ENCODE data around the gene VPS8.

VPS8 gene

GRCh38 chr3:185058796-185059195 lies 246.8 kb downstream of the VPS8 start:
- DNase-seq (ENCODE audit: low read depth), result no peak

DNA sequence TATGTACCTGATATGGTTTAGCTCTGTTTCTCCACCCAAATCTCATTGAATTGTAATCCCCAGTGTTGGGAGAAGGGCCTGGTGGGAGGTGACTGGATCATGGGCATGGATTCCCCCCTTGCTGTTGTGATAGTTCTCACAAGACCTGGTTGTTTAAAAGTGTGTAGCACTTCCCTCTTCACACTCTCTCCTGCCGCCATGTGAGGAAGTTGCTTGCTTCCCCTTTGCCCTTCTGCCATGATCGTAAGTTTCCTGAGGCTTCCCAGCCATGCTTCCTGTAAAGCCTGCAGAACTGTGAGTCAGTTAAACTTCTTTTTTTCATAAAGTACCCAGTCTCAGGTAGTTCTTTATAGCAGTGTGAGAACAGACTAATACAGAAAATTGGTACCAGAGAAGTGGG lies 247.8 kb downstream of the VPS8 start:
- no peak for DNase-seq (ENCODE audit: low read depth)

GRCh38 chr3:185060655-185061054 lies 248.7 kb downstream of the VPS8 start:
- DNase-seq (ENCODE audit: low read depth), result no peak

DNA sequence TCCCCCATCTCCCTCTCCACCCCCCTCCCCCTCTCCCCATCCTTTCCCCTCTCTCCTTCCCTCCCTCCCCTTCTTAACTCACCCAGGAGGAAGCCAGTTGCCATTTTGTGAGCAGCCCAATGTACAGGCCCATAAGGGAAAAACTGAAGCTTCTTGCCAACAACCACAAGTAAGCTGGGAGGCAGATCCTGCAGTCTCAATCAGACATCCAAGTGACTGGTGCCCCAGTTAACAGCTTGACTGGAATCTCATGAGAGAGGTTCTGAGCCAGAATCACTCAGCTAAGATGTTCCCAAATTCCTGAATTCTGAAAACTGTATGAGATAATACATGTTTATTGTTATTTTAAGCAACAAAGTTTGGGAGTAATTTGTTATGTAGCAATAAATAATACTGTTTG lies 250.2 kb downstream of the VPS8 start:
- DNase-seq (ENCODE audit: low read depth), result no peak

- no peak for DNase-seq (ENCODE audit: low read depth)
Observed at GRCh38 chr3:185063431-185063830, 251.5 kb downstream of the VPS8 start.

DNA sequence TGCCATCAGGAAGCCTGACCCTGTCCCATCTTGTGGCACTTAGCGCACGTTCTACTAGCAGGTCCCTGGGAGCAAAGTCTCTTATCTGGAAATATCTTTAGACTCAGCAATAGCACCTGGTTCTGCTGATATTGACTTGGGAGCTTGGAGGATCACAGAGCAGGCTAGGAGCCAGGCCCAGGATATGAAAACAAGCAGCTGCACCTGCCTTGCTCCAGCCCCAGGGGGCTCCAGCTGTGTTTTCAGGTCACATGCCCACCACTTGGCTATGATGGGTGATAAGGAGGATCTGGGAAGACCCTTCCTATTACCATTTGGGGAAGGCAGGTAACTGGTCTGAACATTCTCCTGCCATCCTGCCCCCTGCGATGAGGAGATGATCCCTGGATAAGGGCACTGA lies 253.1 kb downstream of the VPS8 start:
- DNase-seq (ENCODE audit: low read depth), result no peak

DNA sequence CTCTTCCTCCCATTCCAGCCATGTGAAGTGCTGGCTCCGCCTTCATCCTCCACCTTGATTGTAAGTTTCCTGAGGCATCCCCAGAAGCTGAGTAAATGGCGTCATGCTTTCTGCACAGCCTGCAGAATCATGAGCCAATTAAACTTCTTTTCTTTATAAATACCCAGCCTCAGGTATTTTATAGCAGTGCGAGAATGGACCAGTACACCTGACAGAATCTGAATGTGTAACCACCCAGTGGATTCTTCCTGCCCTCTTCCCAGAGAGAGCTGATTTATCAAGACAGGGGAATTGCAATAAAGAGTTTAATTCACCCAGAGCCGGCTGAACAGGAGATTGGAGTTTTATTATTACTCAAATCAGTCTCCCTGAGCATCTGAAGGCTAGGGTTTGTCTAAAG lies 254.3 kb downstream of the VPS8 start:
- DNase-seq (ENCODE audit: low read depth), result no peak

GRCh38 chr3:185067173-185067572 lies 255.2 kb downstream of the VPS8 start:
- DNase-seq (ENCODE audit: low read depth), result no peak

GRCh38 chr3:185069037-185070030 lies 257.4 kb downstream of the VPS8 start:
- DNase-seq (ENCODE audit: low read depth), result no peak

GRCh38 chr3:185070491-185071286 lies 258.7 kb downstream of the VPS8 start:
- no peak for DNase-seq (ENCODE audit: low read depth)

DNA sequence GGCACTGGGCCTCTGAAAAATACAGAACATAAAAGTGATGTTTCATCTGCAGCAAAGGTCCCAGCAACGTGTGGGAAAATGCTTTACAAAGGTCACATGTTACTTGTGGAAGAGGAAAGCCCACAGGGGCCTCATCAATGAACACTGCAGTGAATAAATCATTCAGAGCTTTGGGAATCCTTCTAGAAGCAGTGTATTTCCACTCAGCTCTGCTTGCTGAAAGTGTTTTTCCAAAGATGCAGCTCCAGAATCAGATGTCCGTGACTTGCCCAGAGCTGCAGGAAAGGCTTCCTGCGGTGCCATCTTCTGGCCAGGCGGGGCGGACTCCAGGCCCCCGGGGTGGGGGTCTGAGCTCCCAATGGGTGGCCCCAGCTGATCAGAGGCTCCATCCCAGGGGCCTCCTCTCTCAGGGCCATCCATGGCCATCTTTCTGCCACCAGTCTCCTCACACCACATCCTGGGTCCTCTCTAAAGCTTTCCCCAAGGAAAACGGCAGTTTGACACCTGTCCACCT lies 259.4 kb downstream of the VPS8 start:
- DNase-seq (ENCODE audit: low read depth), result no peak

DNA sequence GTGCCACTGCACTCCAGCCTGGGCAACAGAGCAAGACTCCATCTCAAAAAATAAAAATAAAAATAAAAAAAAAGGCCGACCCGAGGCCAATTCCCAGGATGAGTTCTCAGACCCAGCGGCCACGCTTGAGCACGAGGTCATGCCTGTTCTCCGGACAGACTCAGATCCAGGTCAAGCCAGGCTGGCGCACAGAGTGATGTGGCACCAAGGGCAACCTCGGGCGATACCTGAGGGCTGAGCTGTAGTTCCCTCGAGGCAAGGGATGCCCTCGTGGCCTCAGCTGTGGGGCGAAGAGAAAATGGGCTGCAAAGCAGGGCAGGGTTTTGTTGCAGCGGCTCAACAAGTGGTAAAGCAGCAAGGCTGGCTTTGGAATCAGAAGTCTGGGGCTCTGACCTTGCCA lies 263.6 kb downstream of the VPS8 start:
- no peak for DNase-seq (ENCODE audit: low read depth)

- DNase-seq (ENCODE audit: low read depth), result no peak
Observed at GRCh38 chr3:185076219-185076618, 264.3 kb downstream of the VPS8 start.

- no peak for DNase-seq (ENCODE audit: low read depth)
Observed at GRCh38 chr3:185079625-185080024, 267.7 kb downstream of the VPS8 start.

- no peak for DNase-seq (ENCODE audit: low read depth)
Observed at GRCh38 chr3:185081521-185081920, 269.6 kb downstream of the VPS8 start.

DNA sequence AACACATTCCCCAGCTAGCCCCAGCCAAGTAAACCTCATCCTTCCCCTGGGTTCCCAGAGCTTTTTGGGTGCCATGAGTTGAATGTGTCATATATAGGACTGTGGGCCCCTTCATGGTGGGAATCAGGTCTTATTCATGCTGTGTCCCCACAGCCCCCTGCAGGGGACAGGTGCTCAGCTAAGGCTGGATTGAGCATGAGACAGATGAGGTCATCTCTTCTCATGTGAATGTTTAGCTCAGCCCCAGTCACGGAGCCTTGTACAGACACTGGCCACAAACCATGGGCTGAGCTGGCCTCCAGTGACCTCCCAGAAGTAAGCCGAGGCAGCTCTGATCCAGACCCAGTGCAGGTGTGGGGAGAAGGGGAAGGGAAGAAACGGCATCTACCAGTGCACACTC lies 270.2 kb downstream of the VPS8 start:
- no peak for DNase-seq (ENCODE audit: low read depth)

- DNase-seq (ENCODE audit: low read depth), result no peak
Observed at GRCh38 chr3:185082829-185083228, 270.9 kb downstream of the VPS8 start.

- DNase-seq (ENCODE audit: low read depth), result no peak
Observed at GRCh38 chr3:185084402-185084801, 272.4 kb downstream of the VPS8 start.

DNA sequence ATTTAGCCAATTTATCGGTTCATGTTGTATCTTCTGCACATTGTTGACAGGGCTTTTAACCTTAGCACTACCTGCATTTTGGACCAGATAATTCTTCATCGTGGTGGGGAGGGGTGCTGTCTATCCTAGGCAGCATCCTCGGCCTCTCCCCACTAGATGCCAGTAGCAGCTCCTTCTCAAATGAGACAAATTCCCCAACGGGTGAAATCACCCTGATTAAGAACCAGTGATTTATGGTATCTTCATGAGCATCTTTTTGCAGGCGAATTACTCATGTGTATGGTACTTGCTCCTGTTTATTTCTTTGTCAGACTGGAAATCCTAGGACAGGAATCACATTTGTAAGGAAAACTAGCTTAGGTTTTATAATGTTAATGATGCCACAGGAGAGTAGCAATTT lies 272.9 kb downstream of the VPS8 start:
- peak; percentile 72 for DNase-seq (ENCODE audit: low read depth)

DNA sequence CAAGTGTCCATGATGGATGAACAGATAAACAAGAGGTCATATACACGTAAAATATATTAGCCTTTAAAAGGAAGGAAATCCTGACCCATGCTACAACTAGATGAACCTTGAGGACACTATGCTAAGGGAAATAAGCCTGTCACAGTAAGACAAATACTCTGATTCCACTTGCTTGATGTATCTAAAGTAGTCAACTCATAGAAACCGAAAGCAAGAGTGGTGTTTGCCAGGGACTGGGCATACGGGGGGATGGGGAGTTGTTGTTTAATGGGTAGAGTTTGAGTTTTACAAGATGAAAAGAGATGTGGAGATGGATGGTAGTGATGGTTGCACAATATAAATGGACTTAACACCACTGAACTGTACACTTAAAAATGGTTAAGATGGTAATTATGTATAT lies 275.5 kb downstream of the VPS8 start:
- DNase-seq (ENCODE audit: low read depth), result no peak

- no peak for DNase-seq (ENCODE audit: low read depth)
Observed at GRCh38 chr3:185089343-185089742, 277.4 kb downstream of the VPS8 start.

DNA sequence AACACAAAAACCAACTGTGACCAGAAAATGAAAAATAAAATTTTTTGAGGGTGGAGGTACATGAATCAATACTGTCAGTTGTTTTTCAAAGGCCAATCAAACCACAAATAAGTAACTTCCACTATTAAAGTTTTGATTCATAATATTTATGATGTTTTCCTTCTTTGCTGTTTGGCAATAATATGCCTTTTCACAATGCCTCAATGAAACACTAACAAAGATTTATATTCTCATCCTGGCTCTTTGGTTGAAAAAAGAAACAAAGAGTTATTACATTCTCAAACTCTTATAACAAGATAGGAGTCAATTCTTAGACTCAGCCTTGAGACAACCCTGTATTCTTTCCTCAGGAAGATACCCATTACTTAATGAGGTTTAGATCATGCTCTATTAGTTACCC lies 277.8 kb downstream of the VPS8 start:
- DNase-seq (ENCODE audit: low read depth), result no peak

GRCh38 chr3:185090811-185091210 lies 278.8 kb downstream of the VPS8 start:
- no peak for DNase-seq (ENCODE audit: low read depth)
